GM23248 (cell line): ENCODE measurements around the gene NFE2L3.

Source experiments
- EZH2 ChIP-seq: fragments of 200-600 bp; sonication (generic); IDR thresholded peaks from 2 replicates; pipeline ENCODE4 v1.6.1; 2018; ENCODE audit warnings: antibody characterized with exemption, mild to moderate bottlenecking; ENCODE audit not compliant: insufficient read depth, poor library complexity, severe bottlenecking
- EZH2phosphoT487 ChIP-seq: fragments of 200-600 bp; sonication (generic); IDR thresholded peaks from 2 replicates; pipeline ENCODE4 v1.6.1; 2018; ENCODE audit warnings: antibody characterized with exemption, moderate library complexity, mild to moderate bottlenecking, low read depth; ENCODE audit not compliant: insufficient read depth

GRCh38 chr7:26191974-26192479 lies 40.0 kb downstream of the NFE2L3 start:
- TF ChIP-seq EZH2 (no peak), EZH2phosphoT487 (no peak)
